Muscle of leg (tissue), 11 donors: ENCODE measurements around the gene MGAT5. TPM values are rescaled to one million over a fixed set of nuclear protein-coding genes. Genes with fewer than 3 reads are reported as not detected.

ENCODE experiments used
- DNase-seq: peaks from one replicate; pipeline ENCODE4 v3.0.0; 2013
- H3K27ac ChIP-seq: one replicate; pipeline ENCODE4 v1.5.1; 2013; ENCODE audit warnings: mild to moderate bottlenecking, low read length, control low read depth
- H3K27me3 ChIP-seq: one replicate; pipeline ENCODE4 v1.6.1; 2013; ENCODE audit warnings: low read length; ENCODE audit not compliant: control insufficient read depth, insufficient read depth
- H3K36me3 ChIP-seq: one replicate; pipeline ENCODE4 v1.6.1; 2013; ENCODE audit warnings: low read length; ENCODE audit not compliant: control insufficient read depth, insufficient read depth
- H3K4me1 ChIP-seq: one replicate; pipeline ENCODE4 v1.6.1; 2013; ENCODE audit warnings: low read length; ENCODE audit not compliant: control insufficient read depth, insufficient read depth
- H3K4me3 ChIP-seq: one replicate; pipeline ENCODE4 v1.5.1; 2013; ENCODE audit warnings: low read length, control low read depth
- H3K9me3 ChIP-seq: replicated peaks from 2 replicates; pipeline ENCODE4 v1.6.1; 2013; ENCODE audit warnings: low read depth, low read length; ENCODE audit not compliant: control insufficient read depth
- WGBS: methylation state at CpG from one replicate; pipeline ENCODE4 v1.1.5; 2013; ENCODE audit warnings: missing lambda C conversion rate; ENCODE audit not compliant: insufficient coverage; 5-methylcytosine and 5-hydroxymethylcytosine counted together
- polyA plus RNA-seq, 8 donors: library from polyadenylated mRNA; unstranded; fragments of 120-200 nt; gene quantifications; one replicate each; pipeline versions ENCODE4 v1.2.1 to v1.2.3, GENCODE V29; 2013; ENCODE audit warnings: inconsistent platforms in 1 of 8, low replicate concordance in 1 of 8; ENCODE audit not compliant: insufficient read length in 8 of 8, insufficient read depth in 1 of 8
- total RNA-seq: library from RNA; stranded (reverse); fragments of 120-200 nt; gene quantifications from one replicate; pipeline ENCODE4 v1.2.4, GENCODE V29; 2013

MGAT5 gene
- total and polyA plus RNA-seq, 9 donors = 14.5 to 29.7 (median 23.8) TPM

- DNase-seq = no peak
- WGBS = 86% methylated on average over 1 of the region's 1 CpG
- H3K27ac ChIP-seq = no peak overlapping the region
- H3K4me3 ChIP-seq = no peak overlapping the region
- H3K27me3 ChIP-seq = no peaks in the 10 kb centered on the region
- no peaks in the 10 kb centered on the region for H3K36me3 ChIP-seq
- peaks cover 9% of the 10 kb centered on the region for H3K4me1 ChIP-seq
- peaks cover 3% of the 10 kb centered on the region for H3K9me3 ChIP-seq
Observed at GRCh38 chr2:134217924-134218323, 35.9 kb upstream of the MGAT5 start.

- no peak for DNase-seq
- peaks cover 3% of the 10 kb centered on the region for H3K9me3 ChIP-seq
- H3K27ac ChIP-seq = no peak overlapping the region
- WGBS = 73% methylated on average over 3 of the region's 3 CpGs
- H3K4me1 ChIP-seq = peaks cover 9% of the 10 kb centered on the region
- no peak overlapping the region for H3K4me3 ChIP-seq
- no peaks in the 10 kb centered on the region for H3K27me3 ChIP-seq
- no peaks in the 10 kb centered on the region for H3K36me3 ChIP-seq
Observed at GRCh38 chr2:134218414-134218813, 35.5 kb upstream of the MGAT5 start.

- no peak overlapping the region for H3K27ac ChIP-seq
- H3K27me3 ChIP-seq = no peaks in the 10 kb centered on the region
- H3K36me3 ChIP-seq = no peaks in the 10 kb centered on the region
- DNase-seq = peak; percentile 75
- WGBS = 88% methylated on average over 5 of the region's 9 CpGs
- peaks cover 3% of the 10 kb centered on the region for H3K9me3 ChIP-seq
- no peak overlapping the region for H3K4me3 ChIP-seq
- peaks cover 9% of the 10 kb centered on the region for H3K4me1 ChIP-seq
Observed at GRCh38 chr2:134218930-134219658, 34.8 kb upstream of the MGAT5 start.

- WGBS = 50% methylated on average over 2 of the region's 7 CpGs
Observed at GRCh38 chr2:134220344-134220974, 33.4 kb upstream of the MGAT5 start.

GRCh38 chr2:134224005-134224404 lies 29.9 kb upstream of the MGAT5 start:
- Histone ChIP-seq H3K27me3 (no peaks in the 10 kb centered on the region), H3K27ac (no peak overlapping the region), H3K36me3 (no peaks in the 10 kb centered on the region), H3K4me1 (peaks cover 8% of the 10 kb centered on the region), H3K9me3 (peaks cover 7% of the 10 kb centered on the region), H3K4me3 (no peak overlapping the region)
- no CpG with 5 or more reads among the region's 3 CpGs for WGBS
- DNase-seq = no peak

More at GRCh38 chr2:134220344-134220974, 33.4 kb upstream of the MGAT5 start:
- Histone ChIP-seq H3K27me3 (no peaks in the 10 kb centered on the region), H3K36me3 (no peaks in the 10 kb centered on the region), H3K9me3 (no peaks in the 10 kb centered on the region), H3K4me3 (no peak overlapping the region), H3K27ac (no peak overlapping the region), H3K4me1 (peaks cover 9% of the 10 kb centered on the region)
- no peak for DNase-seq

GRCh38 chr2:134225173-134225572 lies 28.7 kb upstream of the MGAT5 start:
- H3K4me1 ChIP-seq = peaks cover 4% of the 10 kb centered on the region
- H3K27ac ChIP-seq = no peak overlapping the region
- H3K36me3 ChIP-seq = no peaks in the 10 kb centered on the region
- no peak overlapping the region for H3K4me3 ChIP-seq
- peaks cover 7% of the 10 kb centered on the region for H3K9me3 ChIP-seq
- WGBS = no CpG with 5 or more reads among the region's 2 CpGs
- DNase-seq = no peak
- H3K27me3 ChIP-seq = no peaks in the 10 kb centered on the region

GRCh38 chr2:134225841-134226240 lies 28.0 kb upstream of the MGAT5 start:
- WGBS = no CpG with 5 or more reads among the region's 2 CpGs
- Histone ChIP-seq H3K27ac (no peak overlapping the region), H3K36me3 (no peaks in the 10 kb centered on the region), H3K27me3 (no peaks in the 10 kb centered on the region), H3K9me3 (peaks cover 7% of the 10 kb centered on the region), H3K4me3 (no peak overlapping the region), H3K4me1 (no peaks in the 10 kb centered on the region)
- DNase-seq = no peak

GRCh38 chr2:134226601-134227000 lies 27.3 kb upstream of the MGAT5 start:
- H3K4me3 ChIP-seq = no peak overlapping the region
- no peak for DNase-seq
- WGBS = 54% methylated on average over 3 of the region's 4 CpGs
- H3K4me1 ChIP-seq = no peaks in the 10 kb centered on the region
- peaks cover 7% of the 10 kb centered on the region for H3K9me3 ChIP-seq
- no peak overlapping the region for H3K27ac ChIP-seq
- H3K36me3 ChIP-seq = no peaks in the 10 kb centered on the region
- H3K27me3 ChIP-seq = no peaks in the 10 kb centered on the region

- Histone ChIP-seq H3K4me3 (no peak overlapping the region), H3K27me3 (no peaks in the 10 kb centered on the region), H3K9me3 (peaks cover 7% of the 10 kb centered on the region), H3K36me3 (no peaks in the 10 kb centered on the region), H3K27ac (no peak overlapping the region), H3K4me1 (no peaks in the 10 kb centered on the region)
- no peak for DNase-seq
- WGBS = 100% methylated on average over 2 of the region's 3 CpGs
Observed at GRCh38 chr2:134227666-134228065, 26.2 kb upstream of the MGAT5 start.

- WGBS = 100% methylated on average over 1 of the region's 2 CpGs
- H3K4me1 ChIP-seq = no peaks in the 10 kb centered on the region
- no peaks in the 10 kb centered on the region for H3K36me3 ChIP-seq
Observed at GRCh38 chr2:134228493-134228903, 25.4 kb upstream of the MGAT5 start.

More at GRCh38 chr2:134228493-134228903, 25.4 kb upstream of the MGAT5 start:
- DNase-seq = no peak
- H3K9me3 ChIP-seq = peaks cover 7% of the 10 kb centered on the region
- no peak overlapping the region for H3K27ac ChIP-seq
- H3K4me3 ChIP-seq = no peak overlapping the region
- H3K27me3 ChIP-seq = no peaks in the 10 kb centered on the region
